GM12878 (cell line): ENCODE data around the gene PALMD. TPM values are rescaled to one million over a fixed set of nuclear protein-coding genes. Genes with fewer than 3 reads are reported as not detected.

ENCODE experiments used
- ATAC-seq: fragments of 200-7000 bp; cut with Tn5 transposase; 3 replicates; pipeline ENCODE4 v1.9.1; 2020; ENCODE audit warnings: mild to moderate bottlenecking, moderate library complexity
- BruUV-seq: library from RNA; stranded (reverse); fragments of 400-500 nt; replicated peaks from 2 replicates; lab custom pipeline; 2021; lab: Mats Ljungman, UMichigan
- CTCF ChIA-PET: fragments of 300-600 bp; sonication (Branson Sonifier 250); formaldehyde crosslinking; extraction: SDS; loops from one replicate; lab custom pipeline; 2021; ENCODE audit warnings: inconsistent platforms; lab: Yijun Ruan, JAX
- POLR2A ChIA-PET: fragments of 350-600 bp; formaldehyde crosslinking; extraction: SDS; loops from one replicate; lab custom pipeline; 2021; ENCODE audit warnings: inconsistent platforms; lab: Charles Lee
- RAD21 ChIA-PET: fragments of 300-600 bp; sonication (Branson Sonifier 250); formaldehyde crosslinking; loops from one replicate; lab custom pipeline; 2023; ENCODE audit warnings: antibody characterized with exemption; ENCODE audit not compliant: unreplicated experiment; lab: Charles Lee
- SMC1A ChIA-PET: fragments of 300-600 bp; sonication (Branson Sonifier 250); formaldehyde crosslinking; loops from one replicate; lab custom pipeline; 2023; ENCODE audit not compliant: unreplicated experiment, uncharacterized antibody; lab: Charles Lee
- DNase-seq: peaks from one replicate; pipeline ENCODE4 v3.0.0-alpha.2; 2011; ENCODE audit warnings: low read depth, low spot score
- FAIRE-seq: peaks from 3 replicates; lab custom pipeline; 2011; peaks lifted over from hg19 to GRCh38; lab: Jason Lieb, UNC
- H2AFZ ChIP-seq: 2 replicates; pipeline ENCODE4 v1.6.0; 2011; ENCODE audit warnings: low read depth, low read length, control low read depth; ENCODE audit not compliant: control insufficient read depth
- H3K27ac ChIP-seq: 2 replicates; pipeline ENCODE4 v1.5.1; 2011; ENCODE audit warnings: control low read depth; ENCODE audit not compliant: control insufficient read depth, insufficient read depth
- H3K27me3 ChIP-seq, 2 experiments: replicated peaks in 1 of 2; 2 replicates each; pipeline versions ENCODE4 v1.6.0 to v1.6.1; 2011; ENCODE audit warnings: low read length in 1 of 2; ENCODE audit not compliant: control insufficient read depth in 2 of 2, insufficient read depth in 2 of 2
- H3K36me3 ChIP-seq, 2 experiments: 2 replicates each; pipeline ENCODE4 v1.5.1; 2011; ENCODE audit warnings: low read length in 1 of 2; ENCODE audit not compliant: control insufficient read depth in 2 of 2, insufficient read depth in 2 of 2
- H3K4me1 ChIP-seq: 2 replicates; pipeline ENCODE4 v1.6.1; 2011; ENCODE audit warnings: mild to moderate bottlenecking, low read length, moderate library complexity, mixed read lengths; ENCODE audit not compliant: control insufficient read depth, insufficient read depth
- H3K4me2 ChIP-seq: 2 replicates; pipeline ENCODE4 v1.6.0; 2011; ENCODE audit warnings: control low read depth; ENCODE audit not compliant: control insufficient read depth, insufficient read depth
- H3K4me3 ChIP-seq: fragments of 200-600 bp; sonication (generic); 2 replicates; pipeline ENCODE4 v1.5.1; 2016
- H3K79me2 ChIP-seq: 2 replicates; pipeline ENCODE4 v1.6.0; 2011; ENCODE audit warnings: low read length; ENCODE audit not compliant: control insufficient read depth, insufficient read depth
- H3K9ac ChIP-seq: 2 replicates; pipeline ENCODE4 v1.8.0; 2011; ENCODE audit warnings: low read length, control low read depth, mixed read lengths; ENCODE audit not compliant: control insufficient read depth, insufficient read depth
- H3K9me3 ChIP-seq: replicated peaks from 3 replicates; pipeline ENCODE4 v1.5.1; 2011; ENCODE audit warnings: mild to moderate bottlenecking, low read length; ENCODE audit not compliant: control insufficient read depth, insufficient read depth
- H4K20me1 ChIP-seq: 2 replicates; pipeline ENCODE4 v1.6.0; 2011; ENCODE audit not compliant: control insufficient read depth, insufficient read depth
- BRCA1 ChIP-seq: IDR thresholded peaks from 2 replicates; pipeline ENCODE4 v1.6.1; 2011; ENCODE audit warnings: low read depth, low read length, improper control_type of control experiment
- DPF2 ChIP-seq: fragments of 450-650 bp; IDR thresholded peaks from 2 replicates; pipeline ENCODE4 v1.6.1; 2017; ENCODE audit warnings: mild to moderate bottlenecking
- EP300 ChIP-seq, 2 experiments: fragments of 150-350 bp in 1 of 2; IDR thresholded peaks; 2 replicates each; pipeline ENCODE4 v1.6.1; 2011 to 2012; ENCODE audit warnings: low read depth in 2 of 2, low read length in 2 of 2, borderline replicate concordance in 1 of 2, improper control_type of control experiment in 1 of 2, inconsistent platforms in 1 of 2; ENCODE audit not compliant: control insufficient read depth in 1 of 2
- ETV6 ChIP-seq, 2 experiments: fragments of 450-650 bp in 1 of 2; IDR thresholded peaks in 1 of 2; conservative IDR thresholded peaks in 1 of 2; 2 replicates each; pipeline ENCODE4 v1.6.1; 2014; ENCODE audit warnings: antibody characterized with exemption in 1 of 2, borderline replicate concordance in 1 of 2, low read depth in 1 of 2, mild to moderate bottlenecking in 1 of 2, moderate library complexity in 1 of 2
- FOS ChIP-seq: IDR thresholded peaks from 3 replicates; pipeline ENCODE4 v1.6.1; 2011; ENCODE audit warnings: borderline replicate concordance; ENCODE audit not compliant: insufficient read length; ENCODE audit errors: extremely low read depth
- MXI1 ChIP-seq: fragments of 150-350 bp; IDR thresholded peaks from 2 replicates; pipeline ENCODE4 v1.6.1; 2011; ENCODE audit warnings: low read depth, mild to moderate bottlenecking, inconsistent platforms, low read length, improper control_type of control experiment
- MYC ChIP-seq: IDR thresholded peaks from 2 replicates; pipeline ENCODE4 v1.6.1; 2011; ENCODE audit warnings: mild to moderate bottlenecking, low read length, moderate library complexity, inconsistent platforms; ENCODE audit not compliant: insufficient read depth, insufficient replicate concordance, insufficient read length, severe bottlenecking
- RCOR1 ChIP-seq: conservative IDR thresholded peaks from 2 replicates; pipeline ENCODE4 v1.6.1; 2012; ENCODE audit warnings: low read depth, low read length, improper control_type of control experiment
- TCF12 ChIP-seq: IDR thresholded peaks from 2 replicates; pipeline ENCODE4 v1.6.1; 2011; ENCODE audit warnings: low read depth, mild to moderate bottlenecking, low read length
- YY1 ChIP-seq: IDR thresholded peaks from 2 replicates; pipeline ENCODE4 v1.6.1; 2011; ENCODE audit warnings: low read depth, mild to moderate bottlenecking, low read length
- ZZZ3 ChIP-seq: IDR thresholded peaks from 2 replicates; pipeline ENCODE4 v1.6.1; 2011; ENCODE audit warnings: low read depth; ENCODE audit not compliant: control insufficient read depth, insufficient read length
- WGBS: methylation state at CpG from one replicate; pipeline ENCODE4 v1.1.6; 2016; ENCODE audit warnings: low lambda C conversion rate; ENCODE audit not compliant: insufficient replicate concordance, insufficient coverage; ENCODE audit errors: missing lambda C conversion rate; 5-methylcytosine and 5-hydroxymethylcytosine counted together
- in situ Hi-C: fragments of 300-500 bp; cut with MboI; formaldehyde crosslinking; loops from 9 replicates; pipeline ENCODE4 v1.14.3; 2018; ENCODE audit warnings: mixed read lengths
- intact Hi-C: fragments of 100-400 bp; cut with micrococcal nuclease; formaldehyde crosslinking; loops from one replicate; pipeline ENCODE4 v1.14.2; 2022; ENCODE audit not compliant: unreplicated experiment
- polyA plus RNA-seq, 11 experiments: library from polyadenylated mRNA; depleted of rRNA in 4 of 11; unstranded in 6 of 11; stranded (reverse) in 5 of 11; fragments of >200 nt; fragmentation: Nextera tagmentation in 4 of 11; fragmentation: Illumina TruSeq in 1 of 11; extraction: Ambion mirVana in 4 of 11; extraction: Trizol in 1 of 11; gene quantifications; 1 replicate in 1 of 11; 2 replicates in 10 of 11; pipeline versions ENCODE4 v1.2.1 to v1.2.3, GENCODE V29; 2011 to 2016; ENCODE audit warnings: inconsistent platforms in 2 of 11, missing spikeins in 2 of 11, low read depth in 1 of 11
- total RNA-seq, 4 experiments: library from RNA; depleted of rRNA in 3 of 4; stranded (reverse); fragments of >200 nt in 3 of 4; fragmentation: Illumina TruSeq in 1 of 4; extraction: Trizol in 1 of 4; gene quantifications; 2 replicates each; pipeline versions ENCODE4 v1.2.1 to v1.2.3, GENCODE V29; 2013 to 2021
- TF ChIP-seq, protein P1 (sequence below): fragments of 450-650 bp; formaldehyde crosslinking; IDR thresholded peaks from 2 replicates; pipeline ENCODE4 v1.4.0; 2020; ENCODE audit warnings: mild to moderate bottlenecking, moderate library complexity
- TF ChIP-seq, protein P2 (sequence below): fragments of 150-350 bp; IDR thresholded peaks from 2 replicates; pipeline ENCODE4 v1.6.1; 2014; ENCODE audit warnings: mild to moderate bottlenecking, low read depth, low read length
- TF ChIP-seq, protein P3 (sequence below): IDR thresholded peaks from 2 replicates; pipeline ENCODE4 v1.6.1; 2012; ENCODE audit warnings: mild to moderate bottlenecking, low read depth, low read length

Gene PALMD
- total and polyA plus RNA-seq, 10 of the 15 experiments (the other 5 are each of a cell fraction or from before 2014, with no cell fraction given), result under 0.01 to 0.09 (median 0.04) TPM; not detected in 4

DNA sequence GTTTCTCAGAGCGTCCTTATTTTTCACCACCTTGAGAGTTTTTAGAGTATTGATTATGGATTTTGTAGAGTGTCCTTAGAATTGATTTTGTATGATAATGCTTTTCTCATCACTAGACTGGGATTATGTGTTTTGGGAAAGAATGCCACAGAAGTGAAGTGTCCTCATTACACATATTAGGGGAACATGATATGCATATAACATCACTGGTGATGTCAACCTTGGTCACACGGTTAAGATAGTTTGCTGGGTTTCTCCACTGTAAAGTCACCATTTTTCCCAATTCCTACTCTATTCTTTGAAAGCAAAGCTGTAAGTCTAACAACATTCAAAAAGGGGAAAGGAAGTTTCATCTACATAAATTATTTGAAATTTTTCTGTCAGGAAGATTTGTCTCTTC is 39.6 kb upstream of the PALMD start:
- SMC1A ChIA-PET, result no interaction called here
- no peaks in the 10 kb centered on the region for H3K36me3 ChIP-seq
- no peak overlapping the region for H2AFZ ChIP-seq
- no peak for FAIRE-seq
- H3K4me3 ChIP-seq, result no peak overlapping the region
- POLR2A ChIA-PET, result no interaction called here
- RAD21 ChIA-PET, result no interaction called here
- WGBS, result 72% methylated on average over 2 of the region's 2 CpGs
- no peaks in the 10 kb centered on the region for H4K20me1 ChIP-seq
- intact Hi-C loops, result no loop called here
- BruUV-seq, result no TSS peak
- DNase-seq, result no peak
- no peak overlapping the region for H3K4me2 ChIP-seq
- in situ Hi-C loops, result no loop called here
- ATAC-seq, result no peak
- H3K27ac ChIP-seq, result no peak overlapping the region
- H3K27me3 ChIP-seq, result no peaks in the 10 kb centered on the region
- H3K79me2 ChIP-seq, result no peaks in the 10 kb centered on the region
- CTCF ChIA-PET, result no interaction called here
- no peaks in the 10 kb centered on the region for H3K4me1 ChIP-seq
- no peaks in the 10 kb centered on the region for H3K9me3 ChIP-seq
- no peak overlapping the region for H3K9ac ChIP-seq
- TF ChIP-seq ETV6 (conservative IDR thresholded peaks at IDR 0.05 in 1 of 2, IDR thresholded peaks at IDR 0.05 in 1 of 2; ENCODE audit: borderline replicate concordance in 1 of 2, low read depth in 1 of 2), result no peak
- no peak for TF ChIP-seq EP300 (IDR thresholded peaks at IDR 0.05; ENCODE audit: borderline replicate concordance in 1 of 2, control insufficient read depth in 1 of 2, low read depth in 2 of 2, low read length in 2 of 2)
- no peak for TF ChIP-seq BRCA1
- no peak for TF ChIP-seq YY1
- no peak for TF ChIP-seq MXI1
- no peak for TF ChIP-seq DPF2
- TF ChIP-seq FOS, result no peak
- no peak for TF ChIP-seq MYC
- TF ChIP-seq, protein P1, sequence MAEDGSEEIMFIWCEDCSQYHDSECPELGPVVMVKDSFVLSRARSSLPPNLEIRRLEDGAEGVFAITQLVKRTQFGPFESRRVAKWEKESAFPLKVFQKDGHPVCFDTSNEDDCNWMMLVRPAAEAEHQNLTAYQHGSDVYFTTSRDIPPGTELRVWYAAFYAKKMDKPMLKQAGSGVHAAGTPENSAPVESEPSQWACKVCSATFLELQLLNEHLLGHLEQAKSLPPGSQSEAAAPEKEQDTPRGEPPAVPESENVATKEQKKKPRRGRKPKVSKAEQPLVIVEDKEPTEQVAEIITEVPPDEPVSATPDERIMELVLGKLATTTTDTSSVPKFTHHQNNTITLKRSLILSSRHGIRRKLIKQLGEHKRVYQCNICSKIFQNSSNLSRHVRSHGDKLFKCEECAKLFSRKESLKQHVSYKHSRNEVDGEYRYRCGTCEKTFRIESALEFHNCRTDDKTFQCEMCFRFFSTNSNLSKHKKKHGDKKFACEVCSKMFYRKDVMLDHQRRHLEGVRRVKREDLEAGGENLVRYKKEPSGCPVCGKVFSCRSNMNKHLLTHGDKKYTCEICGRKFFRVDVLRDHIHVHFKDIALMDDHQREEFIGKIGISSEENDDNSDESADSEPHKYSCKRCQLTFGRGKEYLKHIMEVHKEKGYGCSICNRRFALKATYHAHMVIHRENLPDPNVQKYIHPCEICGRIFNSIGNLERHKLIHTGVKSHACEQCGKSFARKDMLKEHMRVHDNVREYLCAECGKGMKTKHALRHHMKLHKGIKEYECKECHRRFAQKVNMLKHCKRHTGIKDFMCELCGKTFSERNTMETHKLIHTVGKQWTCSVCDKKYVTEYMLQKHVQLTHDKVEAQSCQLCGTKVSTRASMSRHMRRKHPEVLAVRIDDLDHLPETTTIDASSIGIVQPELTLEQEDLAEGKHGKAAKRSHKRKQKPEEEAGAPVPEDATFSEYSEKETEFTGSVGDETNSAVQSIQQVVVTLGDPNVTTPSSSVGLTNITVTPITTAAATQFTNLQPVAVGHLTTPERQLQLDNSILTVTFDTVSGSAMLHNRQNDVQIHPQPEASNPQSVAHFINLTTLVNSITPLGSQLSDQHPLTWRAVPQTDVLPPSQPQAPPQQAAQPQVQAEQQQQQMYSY, result no peak
- no peak for TF ChIP-seq TCF12
- TF ChIP-seq, protein P2, sequence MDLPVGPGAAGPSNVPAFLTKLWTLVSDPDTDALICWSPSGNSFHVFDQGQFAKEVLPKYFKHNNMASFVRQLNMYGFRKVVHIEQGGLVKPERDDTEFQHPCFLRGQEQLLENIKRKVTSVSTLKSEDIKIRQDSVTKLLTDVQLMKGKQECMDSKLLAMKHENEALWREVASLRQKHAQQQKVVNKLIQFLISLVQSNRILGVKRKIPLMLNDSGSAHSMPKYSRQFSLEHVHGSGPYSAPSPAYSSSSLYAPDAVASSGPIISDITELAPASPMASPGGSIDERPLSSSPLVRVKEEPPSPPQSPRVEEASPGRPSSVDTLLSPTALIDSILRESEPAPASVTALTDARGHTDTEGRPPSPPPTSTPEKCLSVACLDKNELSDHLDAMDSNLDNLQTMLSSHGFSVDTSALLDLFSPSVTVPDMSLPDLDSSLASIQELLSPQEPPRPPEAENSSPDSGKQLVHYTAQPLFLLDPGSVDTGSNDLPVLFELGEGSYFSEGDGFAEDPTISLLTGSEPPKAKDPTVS, result no peak
- no peak for TF ChIP-seq RCOR1
- TF ChIP-seq, protein P3, sequence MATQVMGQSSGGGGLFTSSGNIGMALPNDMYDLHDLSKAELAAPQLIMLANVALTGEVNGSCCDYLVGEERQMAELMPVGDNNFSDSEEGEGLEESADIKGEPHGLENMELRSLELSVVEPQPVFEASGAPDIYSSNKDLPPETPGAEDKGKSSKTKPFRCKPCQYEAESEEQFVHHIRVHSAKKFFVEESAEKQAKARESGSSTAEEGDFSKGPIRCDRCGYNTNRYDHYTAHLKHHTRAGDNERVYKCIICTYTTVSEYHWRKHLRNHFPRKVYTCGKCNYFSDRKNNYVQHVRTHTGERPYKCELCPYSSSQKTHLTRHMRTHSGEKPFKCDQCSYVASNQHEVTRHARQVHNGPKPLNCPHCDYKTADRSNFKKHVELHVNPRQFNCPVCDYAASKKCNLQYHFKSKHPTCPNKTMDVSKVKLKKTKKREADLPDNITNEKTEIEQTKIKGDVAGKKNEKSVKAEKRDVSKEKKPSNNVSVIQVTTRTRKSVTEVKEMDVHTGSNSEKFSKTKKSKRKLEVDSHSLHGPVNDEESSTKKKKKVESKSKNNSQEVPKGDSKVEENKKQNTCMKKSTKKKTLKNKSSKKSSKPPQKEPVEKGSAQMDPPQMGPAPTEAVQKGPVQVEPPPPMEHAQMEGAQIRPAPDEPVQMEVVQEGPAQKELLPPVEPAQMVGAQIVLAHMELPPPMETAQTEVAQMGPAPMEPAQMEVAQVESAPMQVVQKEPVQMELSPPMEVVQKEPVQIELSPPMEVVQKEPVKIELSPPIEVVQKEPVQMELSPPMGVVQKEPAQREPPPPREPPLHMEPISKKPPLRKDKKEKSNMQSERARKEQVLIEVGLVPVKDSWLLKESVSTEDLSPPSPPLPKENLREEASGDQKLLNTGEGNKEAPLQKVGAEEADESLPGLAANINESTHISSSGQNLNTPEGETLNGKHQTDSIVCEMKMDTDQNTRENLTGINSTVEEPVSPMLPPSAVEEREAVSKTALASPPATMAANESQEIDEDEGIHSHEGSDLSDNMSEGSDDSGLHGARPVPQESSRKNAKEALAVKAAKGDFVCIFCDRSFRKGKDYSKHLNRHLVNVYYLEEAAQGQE, result no peak
- TF ChIP-seq ZZZ3, result no peak
